Cerebellar cortex (tissue), 1 donor: ENCODE data around the gene DPPA3.
"Not testable (repeated sequence)": the region's sequence is repeated elsewhere in the genome, so short reads cannot be mapped to it uniquely, and the experiment has no call there.

Source experiments
- DNase-seq: peaks from one replicate; pipeline ENCODE4 v3.0.0-alpha.2; 2015; ENCODE audit warnings: low spot score

Gene DPPA3

DNA sequence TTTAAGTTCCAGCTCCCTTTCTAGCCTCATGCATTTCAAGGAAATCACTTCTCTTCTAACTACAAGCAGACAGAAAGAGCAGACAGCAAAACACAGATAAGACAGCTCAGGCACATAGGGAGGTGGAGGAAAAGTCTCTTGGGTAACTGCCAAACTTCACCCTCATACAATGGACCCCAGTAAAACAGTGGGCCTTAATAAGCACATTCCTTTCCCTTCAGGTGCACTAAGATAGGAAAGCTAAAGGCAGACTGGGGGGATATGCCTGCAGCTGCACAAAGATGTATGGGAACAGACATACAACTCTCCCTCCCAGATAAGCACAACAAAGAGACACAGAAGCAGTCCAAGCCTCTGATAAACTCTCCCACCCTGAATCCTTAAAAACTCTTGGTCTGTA is 19.8 kb downstream of the DPPA3 start:
- not testable (repeated sequence) for DNase-seq

DNA sequence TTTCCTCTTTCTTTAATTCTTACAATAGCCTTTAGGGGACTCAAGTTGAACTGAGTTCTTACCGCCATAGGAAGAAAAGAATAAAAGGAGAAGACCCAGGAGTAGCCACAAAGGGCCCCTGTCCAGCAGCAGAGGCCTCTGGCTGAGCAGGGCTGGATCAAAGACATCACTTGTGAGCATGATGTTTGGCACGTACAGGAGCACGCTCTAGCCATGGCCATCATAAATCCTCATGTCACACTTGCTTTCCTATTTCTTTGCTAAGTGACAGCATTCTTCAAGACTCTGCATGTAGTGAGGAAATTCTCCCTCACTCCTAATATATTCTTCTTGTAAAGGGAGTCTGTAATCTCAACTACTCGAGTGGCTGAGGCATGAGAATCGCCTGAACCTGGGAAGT is 20.3 kb downstream of the DPPA3 start:
- DNase-seq: no peak

DNA sequence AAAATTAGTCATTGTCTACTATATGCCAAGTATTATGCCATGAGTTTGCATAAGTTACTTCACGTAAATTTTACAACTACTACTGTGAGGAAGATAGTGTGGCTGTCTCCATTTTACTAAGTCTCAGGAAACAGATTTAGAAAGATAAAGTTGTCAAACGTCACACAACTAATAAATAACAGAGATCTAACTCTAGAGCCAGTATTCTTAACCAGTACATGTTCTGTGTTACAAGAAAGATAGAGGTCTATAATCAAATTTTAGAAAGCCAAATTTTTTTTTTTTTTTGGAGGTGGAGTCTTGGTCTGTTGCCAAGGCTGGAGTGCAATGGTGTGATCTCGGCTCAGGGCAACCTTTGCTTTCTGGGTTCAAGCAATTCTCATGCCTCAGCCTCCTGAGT is 21.8 kb downstream of the DPPA3 start:
- DNase-seq: no peak

DNA sequence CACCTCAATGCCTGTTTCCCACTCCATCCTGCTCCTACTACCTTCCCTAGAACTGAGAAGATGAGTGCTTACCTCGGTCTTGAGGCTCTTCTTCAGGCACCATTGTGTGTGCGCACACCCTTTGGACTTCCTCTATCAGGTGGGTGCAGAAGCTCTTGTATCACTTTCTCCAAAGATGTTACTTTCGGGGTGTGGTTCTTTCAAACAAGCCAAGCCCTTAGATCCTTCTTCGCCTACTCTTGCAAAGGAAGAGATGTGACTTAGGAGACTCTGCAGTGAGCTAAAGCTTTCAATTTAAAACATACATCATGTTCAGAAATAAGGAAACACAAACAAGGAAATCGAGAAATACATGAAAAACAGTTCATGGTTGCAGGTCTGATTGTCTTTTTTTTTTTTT is 36.0 kb downstream of the DPPA3 start, which contains the start of gene CLEC4C:
CLEC4C (minus strand) TSS at position 130 of the 400 bp plus-strand sequence; CDS start at position 103, 27 bp downstream.
- DNase-seq: no peak

DNA sequence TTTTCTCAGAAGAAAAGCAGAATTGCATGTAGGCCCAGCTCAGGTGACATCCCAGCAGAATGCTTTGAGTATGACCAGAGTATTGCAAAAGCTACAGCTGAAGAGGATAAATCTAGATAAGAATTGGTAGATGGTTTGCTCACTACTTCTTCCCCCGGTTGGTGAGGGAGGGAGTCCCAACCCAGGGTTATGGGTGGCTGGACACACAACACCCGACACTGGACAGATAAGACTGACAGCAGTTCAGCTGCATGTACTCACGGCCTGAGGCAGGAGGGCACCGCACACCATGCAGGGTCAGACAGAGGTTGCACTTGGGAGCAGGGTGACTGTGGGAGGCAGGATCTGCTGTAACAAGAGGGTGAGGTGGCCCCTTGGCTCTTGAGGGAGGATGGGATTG is 37.6 kb downstream of the DPPA3 start:
- DNase-seq: no peak

DNA sequence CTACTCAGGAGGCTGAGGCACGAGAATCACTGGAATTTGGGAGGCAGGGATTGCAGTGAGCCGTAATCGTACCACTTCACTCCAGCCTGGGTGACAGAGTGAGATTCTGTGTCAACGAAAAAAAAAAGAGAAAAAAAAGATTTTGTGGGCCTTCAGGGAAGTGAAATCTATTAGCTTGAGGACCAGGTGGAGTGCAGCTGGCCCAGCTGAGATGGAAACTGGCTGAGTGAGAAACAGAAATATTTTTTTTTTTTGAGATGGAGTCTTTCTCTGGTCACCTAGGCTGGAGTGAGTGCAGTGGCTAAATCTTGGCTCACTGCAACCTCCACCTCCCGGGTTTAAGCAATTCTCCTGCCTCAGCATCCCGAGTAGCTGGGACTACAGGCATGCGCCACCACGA is 38.2 kb downstream of the DPPA3 start:
- no peak for DNase-seq

DNA sequence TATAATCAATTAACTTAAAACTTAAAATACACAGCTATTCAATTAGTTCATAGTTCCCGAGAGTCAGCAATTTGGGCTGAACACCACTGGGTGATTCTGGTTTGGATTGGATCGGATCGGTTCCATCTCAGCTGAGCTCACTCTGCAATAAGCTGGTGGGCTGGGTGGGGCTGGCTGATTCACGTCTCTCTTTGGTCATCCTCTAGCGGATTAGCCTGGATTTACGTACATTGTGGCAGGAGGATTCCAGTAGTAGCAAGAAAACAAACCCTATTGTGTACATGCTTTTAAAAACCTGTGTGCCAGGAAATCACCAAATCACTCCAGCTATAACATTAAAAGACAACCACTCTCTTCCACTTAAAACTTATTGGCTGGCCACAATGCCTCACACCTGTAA is 39.1 kb downstream of the DPPA3 start:
- no peak for DNase-seq

DNA sequence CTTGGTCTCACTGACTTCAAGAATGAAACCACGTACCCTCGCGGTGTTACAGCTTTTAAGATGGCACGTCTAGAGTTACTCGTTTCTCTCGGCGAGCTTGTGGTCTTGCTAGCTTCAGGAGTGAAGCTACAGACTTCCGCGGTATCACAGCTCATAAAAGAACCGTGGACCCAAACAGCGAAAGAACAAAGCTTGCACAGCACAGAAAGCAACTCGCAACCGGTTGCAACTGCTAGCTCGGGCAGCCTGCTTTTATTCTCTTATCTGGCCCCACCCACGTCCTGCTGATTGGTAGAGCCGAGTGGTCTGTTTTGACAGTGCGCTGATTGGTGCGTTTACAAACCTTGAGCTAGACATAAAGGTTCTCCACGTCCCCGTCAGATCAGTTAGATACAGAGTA is 40.2 kb downstream of the DPPA3 start:
- DNase-seq: no peak

DNA sequence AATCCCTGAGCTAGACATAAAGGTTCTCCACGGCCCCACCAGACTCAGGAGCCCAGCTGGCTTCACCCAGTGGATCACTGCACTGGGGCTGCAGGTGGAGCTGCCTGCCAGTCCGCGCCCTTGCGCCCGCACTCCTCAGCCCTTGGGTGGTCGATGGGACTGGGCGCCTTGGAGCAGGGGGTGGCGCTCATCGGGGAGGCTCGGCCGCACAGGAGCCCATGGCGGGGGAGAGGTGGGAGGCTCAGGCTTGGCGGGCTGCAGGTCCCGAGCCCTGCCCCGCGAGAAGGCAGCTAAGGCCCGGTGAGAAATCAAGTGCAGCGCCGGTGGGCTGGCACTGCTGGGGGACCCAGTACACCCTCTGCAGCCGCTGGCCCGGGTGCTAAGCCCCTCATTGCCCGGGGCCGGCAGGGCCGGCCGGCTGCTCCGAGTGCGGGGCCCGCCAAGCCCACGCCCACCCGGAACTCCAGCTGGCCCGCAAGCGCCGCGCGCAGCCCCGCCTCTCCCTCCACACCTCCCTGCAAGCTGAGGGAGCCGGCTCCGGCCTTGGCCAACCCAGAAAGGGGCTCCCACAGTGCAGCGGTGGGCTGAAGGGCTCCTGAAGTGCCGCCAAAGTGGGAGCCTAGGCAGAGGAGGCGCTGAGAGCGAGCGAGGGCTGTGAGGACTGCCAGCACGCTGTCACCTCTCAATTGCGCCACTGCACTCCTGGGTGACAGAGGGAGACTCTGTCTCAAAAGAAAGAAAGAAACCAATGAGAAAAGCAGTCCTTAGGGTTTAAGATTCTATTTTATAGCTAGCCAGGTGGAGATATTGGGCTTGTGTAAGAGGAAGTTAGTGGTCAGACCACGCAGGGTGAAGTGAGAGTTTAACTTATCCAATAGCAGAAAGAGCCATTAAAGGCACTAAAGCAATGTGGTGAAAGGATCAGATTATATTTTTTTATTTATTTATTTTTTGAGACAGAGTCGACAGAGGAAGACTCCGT is 41.0 kb downstream of the DPPA3 start:
- DNase-seq: not testable (repeated sequence)

DNA sequence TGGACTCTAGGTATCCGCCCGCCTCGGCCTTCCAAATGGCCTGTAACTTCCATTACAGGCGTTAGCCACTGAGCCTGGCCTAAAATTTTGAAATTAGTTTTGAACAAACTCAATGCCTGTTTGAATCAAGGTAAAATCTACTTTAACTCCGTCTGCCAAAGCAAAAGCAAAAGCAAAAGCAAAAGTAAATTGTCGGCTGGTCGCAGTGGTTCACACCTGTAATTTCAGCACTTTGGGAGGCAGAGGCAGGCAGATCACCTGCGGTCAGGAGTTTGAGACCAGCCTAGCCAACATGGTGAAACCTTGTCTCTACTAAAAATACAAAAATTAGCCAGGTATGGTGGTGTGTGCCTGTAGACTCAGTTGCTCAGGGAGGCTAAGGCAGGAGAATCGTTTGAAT is 44.4 kb downstream of the DPPA3 start:
- not testable (repeated sequence) for DNase-seq

DNA sequence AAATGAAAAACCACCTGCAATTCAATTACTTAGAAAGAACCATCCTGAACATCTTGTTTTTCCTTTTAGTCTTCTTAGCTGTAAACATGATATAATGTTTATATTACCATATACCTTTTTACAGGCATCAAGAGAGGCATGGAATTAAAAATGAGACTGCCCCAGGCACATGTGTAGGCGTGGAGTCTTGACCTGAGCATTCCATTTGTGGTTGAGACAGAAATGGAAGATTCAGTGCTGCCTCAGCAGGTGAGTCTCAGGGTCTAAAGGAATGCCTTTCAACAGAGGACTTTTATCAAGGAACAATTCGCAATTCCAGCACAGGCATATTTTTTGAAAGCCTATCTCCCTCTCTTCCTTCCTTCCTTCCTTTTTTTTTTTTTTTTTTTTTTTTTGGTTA is 45.8 kb downstream of the DPPA3 start:
- no peak for DNase-seq

DNA sequence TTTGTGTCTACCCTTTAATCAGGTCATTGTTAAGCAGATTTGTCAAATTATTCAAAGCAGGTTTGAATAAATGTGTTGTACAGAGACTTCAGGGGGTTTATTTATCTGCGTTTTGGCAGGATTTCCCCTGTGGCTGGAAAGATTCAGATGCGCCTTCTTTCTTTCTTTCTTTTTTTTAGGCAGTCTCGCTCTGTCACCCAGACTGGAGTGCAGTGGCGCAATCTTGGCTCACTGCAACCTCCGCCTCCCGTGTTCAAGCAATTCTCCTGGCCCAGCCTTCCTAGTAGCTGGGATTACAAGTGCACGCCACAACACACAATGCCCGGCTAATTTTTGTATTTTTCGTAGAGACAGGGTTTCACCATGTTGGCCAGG is 47.5 kb downstream of the DPPA3 start:
- no peak for DNase-seq
